ENCODE results near the gene ADAMTS16.

The ADAMTS16 gene

GRCh38 chr5:5270958-5271785 lies 131.0 kb downstream of the ADAMTS16 start:
- Histone ChIP-seq H3K36me3 (ENCODE audit: insufficient read depth, low read length) (no peaks in the 10 kb centered on the region), H3K4me3 (peak overlapping the region; percentile 56), H3K27ac (no peak overlapping the region), H3K9me3 (ENCODE audit: low read depth, low read length) (no peaks in the 10 kb centered on the region), H3K9ac (ENCODE audit: insufficient read length) (no peak overlapping the region)
- TF ChIP-seq POLR2AphosphoS5 (IDR thresholded peaks at IDR 0.05; ENCODE audit: borderline replicate concordance, low read depth, low read length) (no peak), FOXP2 (optimal IDR thresholded peaks at IDR 0.05; ENCODE audit: control extremely low read depth, extremely low read length, insufficient read depth) (no peak), EZH2 (IDR thresholded peaks at IDR 0.05) (no peak)
- no peak for DNase-seq (ENCODE audit: low read depth, low spot score)

- Histone ChIP-seq H3K9ac (ENCODE audit: insufficient read length) (no peak overlapping the region), H3K36me3 (ENCODE audit: insufficient read depth, low read length) (no peaks in the 10 kb centered on the region), H3K9me3 (ENCODE audit: low read depth, low read length) (no peaks in the 10 kb centered on the region), H3K4me3 (peak overlapping the region; percentile 56), H3K27ac (no peak overlapping the region)
- TF ChIP-seq FOXP2 (optimal IDR thresholded peaks at IDR 0.05; ENCODE audit: control extremely low read depth, extremely low read length, insufficient read depth), result no peak
- no peak for TF ChIP-seq EZH2 (IDR thresholded peaks at IDR 0.05)
- no peak for TF ChIP-seq POLR2AphosphoS5 (IDR thresholded peaks at IDR 0.05; ENCODE audit: borderline replicate concordance, low read depth, low read length)
- no peak for DNase-seq (ENCODE audit: low read depth, low spot score)
These were observed 131.7 kb downstream of the ADAMTS16 start for GRCh38 chr5:5271786-5272321.

GRCh38 chr5:5273398-5273797 lies 133.3 kb downstream of the ADAMTS16 start:
- no peaks in the 10 kb centered on the region for H3K36me3 ChIP-seq (ENCODE audit: insufficient read depth, low read length)
- H3K9me3 ChIP-seq (ENCODE audit: low read depth, low read length), result no peaks in the 10 kb centered on the region
- H3K9ac ChIP-seq (ENCODE audit: insufficient read length), result no peak overlapping the region
- H3K4me3 ChIP-seq, result no peak overlapping the region
- no peak overlapping the region for H3K27ac ChIP-seq
- DNase-seq (ENCODE audit: low read depth, low spot score), result no peak
- TF ChIP-seq POLR2AphosphoS5 (IDR thresholded peaks at IDR 0.05; ENCODE audit: borderline replicate concordance, low read depth, low read length), result no peak
- TF ChIP-seq FOXP2 (optimal IDR thresholded peaks at IDR 0.05; ENCODE audit: control extremely low read depth, extremely low read length, insufficient read depth), result no peak
- TF ChIP-seq EZH2 (IDR thresholded peaks at IDR 0.05), result no peak

DNA sequence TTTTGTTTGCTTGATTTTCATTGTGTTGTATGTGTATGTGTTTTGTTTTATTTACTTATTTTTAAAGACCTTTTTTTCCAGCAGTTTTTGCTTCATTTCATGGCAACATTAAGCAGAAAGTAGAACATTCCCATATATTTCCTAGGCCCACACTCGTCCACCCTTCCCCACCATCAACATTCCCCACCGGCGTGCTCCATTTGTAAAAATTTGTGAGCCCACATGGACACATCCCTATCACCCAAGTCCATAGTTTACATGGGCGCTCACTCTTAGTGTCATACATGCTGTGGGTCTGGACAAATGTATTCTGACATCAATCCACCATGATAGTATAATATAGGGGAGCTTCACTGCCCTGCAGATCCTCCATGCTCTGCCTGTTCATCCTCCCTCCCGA lies 133.8 kb downstream of the ADAMTS16 start:
- no peak for TF ChIP-seq POLR2AphosphoS5 (IDR thresholded peaks at IDR 0.05; ENCODE audit: borderline replicate concordance, low read depth, low read length)
- TF ChIP-seq FOXP2 (optimal IDR thresholded peaks at IDR 0.05; ENCODE audit: control extremely low read depth, extremely low read length, insufficient read depth), result no peak
- TF ChIP-seq EZH2 (IDR thresholded peaks at IDR 0.05), result no peak
- no peak overlapping the region for H3K27ac ChIP-seq
- DNase-seq (ENCODE audit: low read depth, low spot score), result no peak
- H3K4me3 ChIP-seq, result no peak overlapping the region
- H3K36me3 ChIP-seq (ENCODE audit: insufficient read depth, low read length), result no peaks in the 10 kb centered on the region
- no peak overlapping the region for H3K9ac ChIP-seq (ENCODE audit: insufficient read length)
- no peaks in the 10 kb centered on the region for H3K9me3 ChIP-seq (ENCODE audit: low read depth, low read length)

- no peaks in the 10 kb centered on the region for H3K36me3 ChIP-seq (ENCODE audit: insufficient read depth, low read length)
- no peak overlapping the region for H3K27ac ChIP-seq
- H3K9me3 ChIP-seq (ENCODE audit: low read depth, low read length), result no peaks in the 10 kb centered on the region
- H3K9ac ChIP-seq (ENCODE audit: insufficient read length), result no peak overlapping the region
- no peak for DNase-seq (ENCODE audit: low read depth, low spot score)
- no peak overlapping the region for H3K4me3 ChIP-seq
- no peak for TF ChIP-seq FOXP2 (optimal IDR thresholded peaks at IDR 0.05; ENCODE audit: control extremely low read depth, extremely low read length, insufficient read depth)
- no peak for TF ChIP-seq EZH2 (IDR thresholded peaks at IDR 0.05)
- TF ChIP-seq POLR2AphosphoS5 (IDR thresholded peaks at IDR 0.05; ENCODE audit: borderline replicate concordance, low read depth, low read length), result no peak
These were observed 135.1 kb downstream of the ADAMTS16 start for GRCh38 chr5:5275211-5275610.

DNA sequence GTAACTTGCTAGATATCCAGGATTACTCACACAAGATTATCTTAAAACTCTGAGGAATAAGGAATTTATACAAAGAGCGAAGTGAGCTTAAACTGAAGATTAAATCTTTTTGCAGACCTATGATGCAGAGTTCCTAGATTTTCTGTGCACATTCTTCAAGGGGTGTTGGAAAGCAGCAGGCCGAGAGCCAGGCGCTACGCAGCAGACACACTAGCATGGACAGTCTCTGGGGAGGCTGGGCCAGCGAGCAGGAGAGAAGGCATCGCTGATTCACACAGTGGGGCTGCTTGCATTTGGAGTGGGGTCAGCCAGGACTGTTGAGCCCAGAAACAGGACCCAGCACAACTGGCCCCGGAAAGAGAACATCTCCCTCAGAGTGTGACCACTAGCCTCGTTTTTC lies 136.3 kb downstream of the ADAMTS16 start:
- H3K27ac ChIP-seq, result no peak overlapping the region
- H3K9me3 ChIP-seq (ENCODE audit: low read depth, low read length), result no peaks in the 10 kb centered on the region
- TF ChIP-seq FOXP2 (optimal IDR thresholded peaks at IDR 0.05; ENCODE audit: control extremely low read depth, extremely low read length, insufficient read depth), result no peak
- TF ChIP-seq POLR2AphosphoS5 (IDR thresholded peaks at IDR 0.05; ENCODE audit: borderline replicate concordance, low read depth, low read length), result no peak
- TF ChIP-seq EZH2 (IDR thresholded peaks at IDR 0.05), result no peak
- H3K4me3 ChIP-seq, result no peak overlapping the region
- no peak overlapping the region for H3K9ac ChIP-seq (ENCODE audit: insufficient read length)
- DNase-seq (ENCODE audit: low read depth, low spot score), result no peak
- H3K36me3 ChIP-seq (ENCODE audit: insufficient read depth, low read length), result no peaks in the 10 kb centered on the region

GRCh38 chr5:5276951-5277517 lies 136.9 kb downstream of the ADAMTS16 start:
- Histone ChIP-seq H3K27ac (no peak overlapping the region), H3K36me3 (ENCODE audit: insufficient read depth, low read length) (no peaks in the 10 kb centered on the region), H3K9ac (ENCODE audit: insufficient read length) (no peak overlapping the region), H3K9me3 (ENCODE audit: low read depth, low read length) (no peaks in the 10 kb centered on the region), H3K4me3 (no peak overlapping the region)
- DNase-seq (ENCODE audit: low read depth, low spot score), result no peak
- TF ChIP-seq POLR2AphosphoS5 (IDR thresholded peaks at IDR 0.05; ENCODE audit: borderline replicate concordance, low read depth, low read length) (no peak), EZH2 (IDR thresholded peaks at IDR 0.05) (no peak), FOXP2 (optimal IDR thresholded peaks at IDR 0.05; ENCODE audit: control extremely low read depth, extremely low read length, insufficient read depth) (no peak)

DNA sequence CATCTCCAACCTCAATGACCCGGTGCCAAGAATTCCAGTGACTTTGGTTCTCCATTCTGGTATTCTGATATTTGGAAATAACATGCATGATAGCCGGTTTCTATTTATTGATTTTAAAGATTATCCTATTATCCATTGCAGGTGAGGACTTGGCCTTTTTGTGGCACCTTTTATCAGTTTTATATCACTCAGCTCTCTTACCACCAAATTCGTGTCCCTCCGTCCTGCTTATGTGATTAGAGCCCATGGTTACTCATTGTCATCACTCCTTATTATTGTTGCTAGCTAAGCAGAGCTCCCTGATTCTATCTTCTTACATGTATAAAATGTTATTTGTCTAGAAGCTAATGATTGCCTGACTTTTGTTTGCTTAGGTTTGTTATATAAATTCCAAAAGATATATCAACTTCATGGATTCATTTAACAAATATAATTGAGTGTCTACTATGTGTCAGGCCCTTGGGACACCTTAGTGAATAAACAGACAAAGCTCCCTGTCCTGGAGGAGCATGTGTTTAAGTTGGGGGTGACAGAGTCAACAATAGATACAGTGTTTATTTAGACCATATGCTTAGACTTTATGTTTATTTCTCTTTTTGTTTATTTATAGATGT lies 138.2 kb downstream of the ADAMTS16 start:
- Histone ChIP-seq H3K27ac (no peak overlapping the region), H3K9me3 (ENCODE audit: low read depth, low read length) (no peaks in the 10 kb centered on the region)
- DNase-seq (ENCODE audit: low read depth, low spot score), result no peak

More for the DNA sequence above, 138.2 kb downstream of the ADAMTS16 start:
- Histone ChIP-seq H3K9ac (ENCODE audit: insufficient read length) (no peak overlapping the region), H3K36me3 (ENCODE audit: insufficient read depth, low read length) (no peaks in the 10 kb centered on the region), H3K4me3 (no peak overlapping the region)
- TF ChIP-seq POLR2AphosphoS5 (IDR thresholded peaks at IDR 0.05; ENCODE audit: borderline replicate concordance, low read depth, low read length), result no peak
- no peak for TF ChIP-seq EZH2 (IDR thresholded peaks at IDR 0.05)
- no peak for TF ChIP-seq FOXP2 (optimal IDR thresholded peaks at IDR 0.05; ENCODE audit: control extremely low read depth, extremely low read length, insufficient read depth)
